Suprapubic skin (tissue), 4 donors: ENCODE measurements around the gene DIP2C.

Experiments
- CTCF ChIP-seq, 2 donors: fragments of 200-600 bp in 1 of 2; fragments of 450-650 bp in 1 of 2; sonication (generic) in 1 of 2; IDR thresholded peaks; one replicate each; pipeline ENCODE4 v1.5.1; 2016 to 2019; ENCODE audit warnings: antibody characterized with exemption in 2 of 2, mild to moderate bottlenecking in 1 of 2, moderate library complexity in 1 of 2
- EP300 ChIP-seq: sonication (generic); formaldehyde crosslinking; IDR thresholded peaks from one replicate; pipeline ENCODE4 v1.6.1; 2017; ENCODE audit warnings: antibody characterized with exemption
- POLR2A ChIP-seq, 2 donors: fragments of 450-650 bp; IDR thresholded peaks; one replicate each; pipeline ENCODE4 v1.6.1; 2017; ENCODE audit warnings: antibody characterized with exemption in 2 of 2, mild to moderate bottlenecking in 2 of 2, moderate library complexity in 2 of 2
- POLR2AphosphoS5 ChIP-seq, 3 donors: sonication (generic); formaldehyde crosslinking; IDR thresholded peaks; one replicate each; pipeline ENCODE4 v1.6.1; 2017; ENCODE audit warnings: antibody characterized with exemption in 3 of 3

GRCh38 chr10:729213-729612, 39.7 kb upstream of the DIP2C start:
- TF ChIP-seq CTCF (IDR thresholded peaks at IDR 0.05) (no peak), POLR2A (IDR thresholded peaks at IDR 0.05) (no peak), EP300 (no peak), POLR2AphosphoS5 (IDR thresholded peaks at IDR 0.05) (no peak)
